ENCODE measurements around the gene SLC25A13.

SLC25A13 gene

DNA sequence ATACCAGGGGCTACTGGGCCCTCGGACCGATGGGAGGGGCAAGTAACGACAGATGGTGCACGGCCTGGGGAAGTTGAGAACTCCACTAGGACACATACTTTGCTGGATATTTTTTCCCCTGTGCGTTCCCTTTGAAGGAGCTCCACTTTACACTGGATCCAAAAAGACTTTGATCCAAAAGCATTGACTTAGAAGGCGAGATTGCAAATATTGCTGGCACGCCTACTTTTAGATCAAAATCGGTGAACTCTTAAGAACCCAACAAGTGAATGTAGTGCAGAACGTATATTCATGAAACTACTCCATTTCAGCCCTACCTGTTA, 436 bp upstream of the SLC25A13 start:
- H3K4me1 ChIP-seq (ENCODE audit: control insufficient read depth, insufficient read depth, low read length), result peaks cover 11% of the 10 kb centered on the region
- no peaks in the 10 kb centered on the region for H3K9me3 ChIP-seq (replicated peaks; ENCODE audit: low read length)
- peak overlapping the region; percentile 96 for H3K4me3 ChIP-seq (ENCODE audit: low read length)
- no peaks in the 10 kb centered on the region for H3K36me3 ChIP-seq (ENCODE audit: insufficient read depth, low read length)
- no peaks in the 10 kb centered on the region for H3K27me3 ChIP-seq (ENCODE audit: control insufficient read depth, insufficient read depth, low read length)
- no peak overlapping the region for H3K9ac ChIP-seq (ENCODE audit: low read depth, low read length)
- peak overlapping the region; percentile 81 for H3K4me2 ChIP-seq (ENCODE audit: low read length)

GRCh38 chr7:96321031-96321657, 754 bp downstream of the SLC25A13 start:
- H3K4me1 ChIP-seq (ENCODE audit: control insufficient read depth, insufficient read depth, low read length), result peaks cover 11% of the 10 kb centered on the region

DNA sequence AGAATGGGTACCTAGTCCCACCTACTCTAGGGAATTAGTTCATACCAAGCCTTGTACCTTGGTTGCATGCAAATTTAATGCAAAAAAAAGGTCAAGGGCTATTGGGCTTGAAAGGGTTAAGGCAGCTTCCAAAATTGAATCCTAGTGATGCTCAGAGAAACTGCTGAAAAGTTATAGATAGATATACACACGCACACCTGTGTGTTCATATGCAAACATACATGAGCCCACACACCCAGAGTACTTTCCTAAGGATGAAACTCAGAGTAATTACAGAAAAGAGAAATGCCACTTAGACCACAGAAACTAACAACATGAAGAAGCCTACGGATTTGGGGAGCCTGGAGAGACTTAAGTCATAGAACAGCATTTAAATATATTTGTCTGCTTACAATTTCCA, 1.5 kb downstream of the SLC25A13 start:
- Histone ChIP-seq H3K4me2 (ENCODE audit: low read length) (peak overlapping the region; percentile 81), H3K4me1 (ENCODE audit: control insufficient read depth, insufficient read depth, low read length) (peaks cover 11% of the 10 kb centered on the region), H3K9ac (ENCODE audit: low read depth, low read length) (peak overlapping the region; percentile 91), H3K36me3 (ENCODE audit: insufficient read depth, low read length) (no peaks in the 10 kb centered on the region), H3K9me3 (replicated peaks; ENCODE audit: low read length) (no peaks in the 10 kb centered on the region), H3K27me3 (ENCODE audit: control insufficient read depth, insufficient read depth, low read length) (no peaks in the 10 kb centered on the region), H3K4me3 (ENCODE audit: low read length) (peak overlapping the region; percentile 96)

More at GRCh38 chr7:96321031-96321657, 754 bp downstream of the SLC25A13 start:
- peak overlapping the region; percentile 91 for H3K9ac ChIP-seq (ENCODE audit: low read depth, low read length)
- no peaks in the 10 kb centered on the region for H3K27me3 ChIP-seq (ENCODE audit: control insufficient read depth, insufficient read depth, low read length)
- H3K4me3 ChIP-seq (ENCODE audit: low read length), result peak overlapping the region; percentile 96
- no peaks in the 10 kb centered on the region for H3K9me3 ChIP-seq (replicated peaks; ENCODE audit: low read length)
- peak overlapping the region; percentile 81 for H3K4me2 ChIP-seq (ENCODE audit: low read length)
- no peaks in the 10 kb centered on the region for H3K36me3 ChIP-seq (ENCODE audit: insufficient read depth, low read length)

DNA sequence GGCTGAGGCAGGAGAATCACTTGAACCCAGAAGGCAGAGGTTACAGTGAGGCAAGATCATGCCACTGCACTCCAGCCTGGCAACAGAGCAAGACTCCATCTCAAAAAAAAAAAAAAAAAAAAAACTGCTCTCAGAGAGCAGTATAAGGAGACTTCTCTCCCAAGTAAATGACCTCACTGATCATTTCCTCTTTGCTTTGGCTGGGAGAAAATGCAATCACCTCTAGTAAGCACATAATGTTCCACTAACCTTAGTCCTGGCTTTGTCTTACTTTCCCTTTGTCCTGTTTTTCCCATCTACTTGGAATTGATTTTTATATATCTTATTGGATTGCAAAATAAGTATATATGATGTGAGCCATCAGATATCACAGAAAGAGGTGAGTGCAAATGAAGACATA, 2.5 kb downstream of the SLC25A13 start:
- no peaks in the 10 kb centered on the region for H3K9me3 ChIP-seq (replicated peaks; ENCODE audit: low read length)
- H3K27me3 ChIP-seq (ENCODE audit: control insufficient read depth, insufficient read depth, low read length), result no peaks in the 10 kb centered on the region
- no peak overlapping the region for H3K4me2 ChIP-seq (ENCODE audit: low read length)
- no peak overlapping the region for H3K4me3 ChIP-seq (ENCODE audit: low read length)
- no peaks in the 10 kb centered on the region for H3K36me3 ChIP-seq (ENCODE audit: insufficient read depth, low read length)
- H3K4me1 ChIP-seq (ENCODE audit: control insufficient read depth, insufficient read depth, low read length), result peaks cover 15% of the 10 kb centered on the region
- H3K9ac ChIP-seq (ENCODE audit: low read depth, low read length), result no peak overlapping the region

- Histone ChIP-seq H3K36me3 (ENCODE audit: insufficient read depth, low read length) (no peaks in the 10 kb centered on the region), H3K27me3 (ENCODE audit: control insufficient read depth, insufficient read depth, low read length) (no peaks in the 10 kb centered on the region), H3K9ac (ENCODE audit: low read depth, low read length) (no peak overlapping the region), H3K4me1 (ENCODE audit: control insufficient read depth, insufficient read depth, low read length) (peaks cover 16% of the 10 kb centered on the region), H3K4me2 (ENCODE audit: low read length) (no peak overlapping the region), H3K9me3 (replicated peaks; ENCODE audit: low read length) (no peaks in the 10 kb centered on the region), H3K4me3 (ENCODE audit: low read length) (no peak overlapping the region)
Measured at GRCh38 chr7:96316949-96317348, 4.9 kb downstream of the SLC25A13 start.

GRCh38 chr7:96315125-96315512, 6.8 kb downstream of the SLC25A13 start:
- H3K9me3 ChIP-seq (replicated peaks; ENCODE audit: low read length), result no peaks in the 10 kb centered on the region
- no peak overlapping the region for H3K4me3 ChIP-seq (ENCODE audit: low read length)
- no peaks in the 10 kb centered on the region for H3K27me3 ChIP-seq (ENCODE audit: control insufficient read depth, insufficient read depth, low read length)
- H3K36me3 ChIP-seq (ENCODE audit: insufficient read depth, low read length), result no peaks in the 10 kb centered on the region
- no peak overlapping the region for H3K4me2 ChIP-seq (ENCODE audit: low read length)
- no peak overlapping the region for H3K9ac ChIP-seq (ENCODE audit: low read depth, low read length)
- H3K4me1 ChIP-seq (ENCODE audit: control insufficient read depth, insufficient read depth, low read length), result peaks cover 10% of the 10 kb centered on the region

GRCh38 chr7:96314402-96315124, 7.3 kb downstream of the SLC25A13 start:
- Histone ChIP-seq H3K9me3 (replicated peaks; ENCODE audit: low read length) (no peaks in the 10 kb centered on the region), H3K4me2 (ENCODE audit: low read length) (no peak overlapping the region), H3K9ac (ENCODE audit: low read depth, low read length) (no peak overlapping the region), H3K4me1 (ENCODE audit: control insufficient read depth, insufficient read depth, low read length) (peaks cover 10% of the 10 kb centered on the region), H3K27me3 (ENCODE audit: control insufficient read depth, insufficient read depth, low read length) (no peaks in the 10 kb centered on the region), H3K4me3 (ENCODE audit: low read length) (no peak overlapping the region), H3K36me3 (ENCODE audit: insufficient read depth, low read length) (no peaks in the 10 kb centered on the region)

GRCh38 chr7:96313940-96314339, 8.0 kb downstream of the SLC25A13 start:
- no peak overlapping the region for H3K9ac ChIP-seq (ENCODE audit: low read depth, low read length)
- no peak overlapping the region for H3K4me2 ChIP-seq (ENCODE audit: low read length)
- H3K9me3 ChIP-seq (replicated peaks; ENCODE audit: low read length), result no peaks in the 10 kb centered on the region
- H3K4me3 ChIP-seq (ENCODE audit: low read length), result no peak overlapping the region
- peaks cover 7% of the 10 kb centered on the region for H3K4me1 ChIP-seq (ENCODE audit: control insufficient read depth, insufficient read depth, low read length)
- H3K36me3 ChIP-seq (ENCODE audit: insufficient read depth, low read length), result no peaks in the 10 kb centered on the region
- no peaks in the 10 kb centered on the region for H3K27me3 ChIP-seq (ENCODE audit: control insufficient read depth, insufficient read depth, low read length)

- H3K27me3 ChIP-seq (ENCODE audit: control insufficient read depth, insufficient read depth, low read length), result no peaks in the 10 kb centered on the region
- H3K36me3 ChIP-seq (ENCODE audit: insufficient read depth, low read length), result no peaks in the 10 kb centered on the region
- H3K9ac ChIP-seq (ENCODE audit: low read depth, low read length), result no peak overlapping the region
- H3K9me3 ChIP-seq (replicated peaks; ENCODE audit: low read length), result no peaks in the 10 kb centered on the region
- H3K4me1 ChIP-seq (ENCODE audit: control insufficient read depth, insufficient read depth, low read length), result peaks cover 9% of the 10 kb centered on the region
- H3K4me3 ChIP-seq (ENCODE audit: low read length), result no peak overlapping the region
- no peak overlapping the region for H3K4me2 ChIP-seq (ENCODE audit: low read length)
Measured at GRCh38 chr7:96312502-96312901, 9.4 kb downstream of the SLC25A13 start.

GRCh38 chr7:96311967-96312366, 9.9 kb downstream of the SLC25A13 start:
- H3K4me1 ChIP-seq (ENCODE audit: control insufficient read depth, insufficient read depth, low read length), result peaks cover 9% of the 10 kb centered on the region
- H3K4me3 ChIP-seq (ENCODE audit: low read length), result no peak overlapping the region
- H3K36me3 ChIP-seq (ENCODE audit: insufficient read depth, low read length), result no peaks in the 10 kb centered on the region
- no peak overlapping the region for H3K4me2 ChIP-seq (ENCODE audit: low read length)
- H3K9me3 ChIP-seq (replicated peaks; ENCODE audit: low read length), result no peaks in the 10 kb centered on the region
- H3K27me3 ChIP-seq (ENCODE audit: control insufficient read depth, insufficient read depth, low read length), result no peaks in the 10 kb centered on the region
- no peak overlapping the region for H3K9ac ChIP-seq (ENCODE audit: low read depth, low read length)

DNA sequence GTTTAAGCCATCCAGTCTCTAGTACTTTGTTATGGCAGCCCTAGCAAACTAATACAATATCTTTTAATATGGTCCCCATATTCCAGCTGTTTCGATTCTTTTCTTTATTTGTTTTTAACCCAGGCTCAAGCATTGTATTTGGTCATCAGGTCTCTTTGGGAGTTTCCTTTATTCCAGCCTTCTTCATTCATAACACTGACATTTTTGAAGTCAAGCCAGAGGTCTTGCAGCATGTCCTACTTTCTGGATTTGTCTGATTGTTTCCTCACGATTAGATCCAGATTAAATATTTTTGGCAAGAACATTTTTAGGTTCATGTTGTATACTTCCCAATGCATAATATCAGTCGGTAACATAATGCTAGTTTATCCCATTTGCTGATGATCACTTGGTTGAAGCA, 11.8 kb downstream of the SLC25A13 start:
- Histone ChIP-seq H3K4me2 (ENCODE audit: low read length) (no peak overlapping the region), H3K27me3 (ENCODE audit: control insufficient read depth, insufficient read depth, low read length) (no peaks in the 10 kb centered on the region), H3K9ac (ENCODE audit: low read depth, low read length) (no peak overlapping the region), H3K9me3 (replicated peaks; ENCODE audit: low read length) (no peaks in the 10 kb centered on the region), H3K4me3 (ENCODE audit: low read length) (no peak overlapping the region), H3K4me1 (ENCODE audit: control insufficient read depth, insufficient read depth, low read length) (peaks cover 15% of the 10 kb centered on the region), H3K36me3 (ENCODE audit: insufficient read depth, low read length) (no peaks in the 10 kb centered on the region)

- peaks cover 24% of the 10 kb centered on the region for H3K4me1 ChIP-seq (ENCODE audit: control insufficient read depth, insufficient read depth, low read length)
- no peak overlapping the region for H3K9ac ChIP-seq (ENCODE audit: low read depth, low read length)
- no peaks in the 10 kb centered on the region for H3K36me3 ChIP-seq (ENCODE audit: insufficient read depth, low read length)
- no peaks in the 10 kb centered on the region for H3K9me3 ChIP-seq (replicated peaks; ENCODE audit: low read length)
- H3K4me2 ChIP-seq (ENCODE audit: low read length), result no peak overlapping the region
- H3K27me3 ChIP-seq (ENCODE audit: control insufficient read depth, insufficient read depth, low read length), result no peaks in the 10 kb centered on the region
- no peak overlapping the region for H3K4me3 ChIP-seq (ENCODE audit: low read length)
Measured at GRCh38 chr7:96308950-96309263, 13.0 kb downstream of the SLC25A13 start.
